HG03469 (cell line): ENCODE results near the gene TRIM49B.
"Not testable (repeated sequence)": the region's sequence is repeated elsewhere in the genome, so short reads cannot be mapped to it uniquely, and the experiment has no call there.

Experiments used
- ATAC-seq: cut with Tn5 transposase; IDR thresholded peaks from one replicate; pipeline ENCODE4 v1.9.1; 2021; ENCODE audit warnings: mild to moderate bottlenecking, moderate library complexity, moderate number of reproducible peaks; ENCODE audit not compliant: unreplicated experiment

The TRIM49B gene

GRCh38 chr11:49028523-49028922 lies at the start of gene TRIM49B:
TRIM49B (plus strand) TSS chr11:49028823; CDS start chr11:49031600, 2,777 bp downstream.
- ATAC-seq = not testable (repeated sequence)

- not testable (repeated sequence) for ATAC-seq
Observed at GRCh38 chr11:48983785-48984184, 44.8 kb upstream of the TRIM49B start, which contains the start of gene TRIM51G. TRIM51G (minus strand) TSS chr11:48983885; CDS start chr11:48981695, 2,190 bp downstream.

GRCh38 chr11:49048229-49048628 lies 19.6 kb downstream of the TRIM49B start:
- ATAC-seq = not testable (repeated sequence)

GRCh38 chr11:49049821-49050220 lies 21.2 kb downstream of the TRIM49B start:
- ATAC-seq = not testable (repeated sequence)

GRCh38 chr11:49059012-49059411 lies 30.4 kb downstream of the TRIM49B start, which contains the start of gene TRIM64C:
TRIM64C (minus strand) TSS chr11:49059112; CDS start chr11:49059112, 0 bp downstream.
- ATAC-seq = not testable (repeated sequence)

GRCh38 chr11:49069897-49070296 lies 41.3 kb downstream of the TRIM49B start:
- ATAC-seq = not testable (repeated sequence)
